Putamen (tissue), 1 donor: Measurements from ENCODE around the gene SRRM3.
"Not testable (repeated sequence)": the region's sequence is repeated elsewhere in the genome, so short reads cannot be mapped to it uniquely, and the experiment has no call there.

ENCODE experiments used
- DNase-seq: peaks from one replicate; pipeline ENCODE4 v3.0.0-alpha.2; 2016; ENCODE audit warnings: low spot score

SRRM3 gene, protein sequence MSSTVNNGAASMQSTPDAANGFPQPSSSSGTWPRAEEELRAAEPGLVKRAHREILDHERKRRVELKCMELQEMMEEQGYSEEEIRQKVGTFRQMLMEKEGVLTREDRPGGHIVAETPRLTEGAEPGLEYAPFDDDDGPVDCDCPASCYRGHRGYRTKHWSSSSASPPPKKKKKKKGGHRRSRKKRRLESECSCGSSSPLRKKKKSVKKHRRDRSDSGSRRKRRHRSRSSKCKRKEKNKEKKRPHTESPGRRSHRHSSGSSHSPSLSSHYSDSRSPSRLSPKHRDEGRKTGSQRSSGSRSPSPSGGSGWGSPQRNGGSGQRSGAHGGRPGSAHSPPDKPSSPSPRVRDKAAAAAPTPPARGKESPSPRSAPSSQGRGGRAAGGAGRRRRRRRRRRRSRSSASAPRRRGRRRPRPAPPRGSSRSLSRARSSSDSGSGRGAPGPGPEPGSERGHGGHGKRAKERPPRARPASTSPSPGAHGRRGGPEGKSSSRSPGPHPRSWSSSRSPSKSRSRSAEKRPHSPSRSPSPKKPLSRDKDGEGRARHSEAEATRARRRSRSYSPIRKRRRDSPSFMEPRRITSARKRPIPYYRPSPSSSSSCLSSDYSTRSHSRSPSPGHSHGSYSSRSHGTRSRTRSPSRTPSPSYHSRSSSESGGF

GRCh38 chr7:76201732-76202665 lies at the start of gene SRRM3:
Gene SRRM3 (plus strand): TSS chr7:76201896. CDS start chr7:76235067, 33,171 bp downstream.
- peak; percentile 73 for DNase-seq

GRCh38 chr7:76151932-76152331 lies 49.8 kb upstream of the SRRM3 start:
- no peak for DNase-seq

DNA sequence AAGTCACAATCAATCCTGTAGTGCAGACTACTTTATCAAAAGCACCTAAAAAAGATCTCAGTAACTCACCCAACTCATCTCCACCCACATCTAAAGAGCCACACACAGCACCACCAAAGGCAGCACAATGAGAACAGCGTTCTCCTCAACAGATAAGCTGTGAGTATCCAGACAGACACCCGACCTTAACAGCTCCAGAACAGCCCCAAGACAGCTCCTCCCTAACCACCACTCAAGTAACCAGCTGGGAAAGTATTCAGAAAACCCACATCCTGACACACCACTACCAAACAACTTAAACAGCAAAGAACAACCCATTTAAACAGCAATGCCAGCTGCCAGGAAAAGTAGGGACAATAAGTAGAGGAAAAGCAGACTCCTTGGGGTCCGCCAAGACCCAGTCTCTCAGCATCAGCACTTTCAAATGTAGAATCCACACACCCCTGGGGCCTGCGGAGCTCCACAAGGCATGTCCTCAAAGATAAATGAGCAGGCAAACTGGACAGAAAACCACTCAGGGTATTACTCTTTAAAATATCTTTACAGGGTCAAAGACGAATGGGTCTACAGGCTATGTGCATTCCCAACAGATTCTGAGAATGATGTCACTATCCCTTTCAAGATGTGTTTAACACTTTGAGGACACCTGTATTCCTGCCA lies 48.0 kb upstream of the SRRM3 start:
- not testable (repeated sequence) for DNase-seq

- no peak for DNase-seq
Observed at GRCh38 chr7:76155938-76156337, 45.8 kb upstream of the SRRM3 start.

- DNase-seq = not testable (repeated sequence)
Observed at GRCh38 chr7:76156992-76157685, 44.6 kb upstream of the SRRM3 start.

- DNase-seq = not testable (repeated sequence)
Observed at GRCh38 chr7:76158416-76158815, 43.3 kb upstream of the SRRM3 start.

- DNase-seq = not testable (repeated sequence)
Observed at GRCh38 chr7:76162416-76163170, 39.1 kb upstream of the SRRM3 start.

- DNase-seq = not testable (repeated sequence)
Observed at GRCh38 chr7:76163812-76164211, 37.9 kb upstream of the SRRM3 start.

DNA sequence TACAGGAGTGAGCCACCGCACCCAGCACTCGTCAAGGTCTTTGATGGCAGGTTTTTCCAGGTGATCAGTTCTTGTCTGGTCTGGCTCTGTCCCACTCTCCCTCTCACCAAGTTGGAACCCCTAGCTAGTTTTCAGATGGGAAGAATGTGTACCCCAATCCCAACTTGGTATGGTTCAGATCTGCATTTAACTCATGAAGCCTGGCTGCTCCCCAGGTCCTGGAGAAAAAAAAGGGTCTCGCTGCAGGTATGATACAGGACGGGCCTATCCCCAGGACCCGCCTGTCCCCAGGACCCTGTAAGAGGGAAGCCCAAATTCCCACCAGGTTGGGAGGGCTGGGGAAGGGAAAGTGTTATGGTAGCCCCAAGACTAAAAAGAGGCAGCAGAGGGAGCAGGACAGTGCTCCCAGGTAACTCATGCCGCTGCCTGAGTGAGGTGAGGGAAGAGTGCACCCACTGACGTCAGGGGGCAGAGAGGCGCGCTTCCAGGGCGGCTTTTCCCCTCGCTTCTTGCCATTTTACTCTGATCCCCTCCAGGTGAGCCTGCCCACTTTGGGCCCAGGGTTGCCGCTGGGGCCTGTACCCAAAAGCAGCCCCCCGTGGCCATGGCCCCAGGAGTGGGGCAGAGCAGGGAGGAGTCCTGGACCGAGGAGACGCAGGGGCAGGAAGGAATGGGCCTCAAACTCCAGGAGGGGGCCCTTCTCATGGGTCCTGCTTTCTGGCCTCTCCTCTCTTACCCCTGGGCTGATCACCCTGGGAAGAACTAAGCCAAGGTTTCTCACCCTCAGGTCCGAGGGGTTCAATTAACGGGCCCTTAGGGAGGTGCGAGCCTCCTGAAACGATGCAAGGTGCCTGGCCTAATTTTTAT lies 36.4 kb upstream of the SRRM3 start:
- DNase-seq = no peak

DNA sequence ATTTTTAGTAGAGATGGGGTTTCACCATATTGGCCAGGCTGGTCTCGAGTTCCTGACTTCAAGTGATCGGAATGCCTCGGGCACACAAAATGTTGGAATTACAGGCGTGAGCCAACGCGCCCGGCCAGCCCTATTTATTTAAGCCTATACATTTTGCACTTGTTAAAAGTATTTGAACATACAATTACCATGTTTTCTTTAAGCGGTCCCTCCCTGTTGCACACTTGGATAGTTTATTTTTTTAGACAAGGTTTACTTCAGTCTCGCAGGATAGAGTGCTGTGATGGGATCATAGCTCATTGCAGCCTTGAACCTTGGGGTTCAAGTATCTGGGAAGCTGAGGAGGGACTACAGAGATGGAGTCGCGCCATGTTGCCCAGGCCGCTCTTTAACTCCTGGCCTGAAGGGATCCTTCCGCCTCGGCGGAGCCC lies 35.7 kb upstream of the SRRM3 start:
- DNase-seq = no peak

- DNase-seq = peak; percentile 94
Observed at GRCh38 chr7:76166404-76167255, 35.1 kb upstream of the SRRM3 start.

- no peak for DNase-seq
Observed at GRCh38 chr7:76173566-76174205, 28.0 kb upstream of the SRRM3 start.

- not testable (repeated sequence) for DNase-seq
Observed at GRCh38 chr7:76176951-76177350, 24.7 kb upstream of the SRRM3 start.

- DNase-seq = no peak
Observed at GRCh38 chr7:76179686-76180085, 22.0 kb upstream of the SRRM3 start.

DNA sequence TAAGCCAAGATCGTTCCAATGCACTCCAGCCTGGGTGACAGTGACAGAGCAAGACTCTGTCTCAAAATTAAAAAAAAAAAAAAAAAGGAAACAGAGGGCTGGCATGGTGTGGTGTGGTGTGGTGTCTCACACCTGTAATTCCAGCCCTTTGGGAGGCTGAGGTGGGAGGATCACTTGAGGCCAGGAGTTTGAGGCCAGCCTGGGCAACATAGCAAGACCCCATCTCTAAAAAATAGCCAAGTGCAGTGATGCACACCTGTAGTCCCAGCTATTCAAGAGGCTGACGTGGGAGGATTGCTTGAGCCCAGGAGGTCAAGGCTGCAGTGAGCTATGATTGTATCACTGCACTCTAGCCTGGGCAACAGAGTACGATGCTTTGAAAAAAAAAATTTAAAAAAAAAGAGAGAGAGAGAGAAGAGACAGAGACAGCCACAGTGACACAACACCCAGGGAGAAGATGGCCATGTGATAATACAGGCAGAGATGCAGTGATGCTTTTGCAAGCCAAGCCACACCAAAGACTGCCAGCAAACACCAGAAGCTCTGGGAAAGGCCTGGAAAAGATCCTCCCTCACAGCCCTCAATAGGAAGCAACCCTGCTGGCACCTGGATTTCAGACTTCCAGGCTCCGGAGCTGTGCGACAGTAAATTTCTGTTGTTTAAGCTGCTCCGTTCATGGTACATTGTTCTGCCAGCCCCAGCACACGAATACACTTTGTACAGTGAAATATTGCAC lies 19.3 kb upstream of the SRRM3 start:
- DNase-seq = no peak

GRCh38 chr7:76185187-76185896 lies 16.4 kb upstream of the SRRM3 start:
- DNase-seq = no peak
